SK-N-SH (cell line): ENCODE measurements around the gene VCPKMT.

ENCODE experiments used
- EZH2phosphoT487 ChIP-seq: fragments of 200-600 bp; sonication (generic); IDR thresholded peaks from 2 replicates; pipeline ENCODE4 v1.6.1; 2017; ENCODE audit warnings: low read depth, mixed run types, mild to moderate bottlenecking, antibody characterized with exemption, moderate library complexity, borderline replicate concordance
- MXI1 ChIP-seq: IDR thresholded peaks from 2 replicates; pipeline ENCODE4 v1.6.1; 2012; ENCODE audit warnings: mild to moderate bottlenecking, low read depth, low read length, improper control_type of control experiment
- RAD21 ChIP-seq: IDR thresholded peaks from 2 replicates; pipeline ENCODE4 v1.6.1; 2012; ENCODE audit warnings: mild to moderate bottlenecking, low read length
- TF ChIP-seq, protein P1 (sequence below): fragments of 200-600 bp; sonication (generic); IDR thresholded peaks from 2 replicates; pipeline ENCODE4 v1.6.1; 2017; ENCODE audit warnings: antibody characterized with exemption, mild to moderate bottlenecking, moderate library complexity

DNA sequence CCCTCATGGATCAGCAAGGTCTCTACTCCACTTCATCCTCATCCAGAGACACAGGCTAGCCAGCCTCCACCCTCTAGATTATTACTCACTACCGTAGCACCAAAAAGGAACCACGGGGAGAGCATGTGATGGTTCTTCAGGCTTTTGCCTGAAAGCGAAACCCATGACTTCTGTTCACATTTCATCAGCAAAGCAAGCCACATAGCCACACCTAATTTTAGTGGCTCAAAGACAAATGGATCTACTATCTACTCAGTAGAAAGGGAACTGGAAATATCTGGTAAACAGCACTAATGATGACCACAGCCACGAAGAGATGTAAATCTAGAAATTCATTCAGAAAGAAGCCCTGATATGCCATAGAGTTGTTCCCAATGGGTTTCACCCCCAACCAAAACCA, 51.4 kb downstream of the VCPKMT start:
- TF ChIP-seq, protein P1, sequence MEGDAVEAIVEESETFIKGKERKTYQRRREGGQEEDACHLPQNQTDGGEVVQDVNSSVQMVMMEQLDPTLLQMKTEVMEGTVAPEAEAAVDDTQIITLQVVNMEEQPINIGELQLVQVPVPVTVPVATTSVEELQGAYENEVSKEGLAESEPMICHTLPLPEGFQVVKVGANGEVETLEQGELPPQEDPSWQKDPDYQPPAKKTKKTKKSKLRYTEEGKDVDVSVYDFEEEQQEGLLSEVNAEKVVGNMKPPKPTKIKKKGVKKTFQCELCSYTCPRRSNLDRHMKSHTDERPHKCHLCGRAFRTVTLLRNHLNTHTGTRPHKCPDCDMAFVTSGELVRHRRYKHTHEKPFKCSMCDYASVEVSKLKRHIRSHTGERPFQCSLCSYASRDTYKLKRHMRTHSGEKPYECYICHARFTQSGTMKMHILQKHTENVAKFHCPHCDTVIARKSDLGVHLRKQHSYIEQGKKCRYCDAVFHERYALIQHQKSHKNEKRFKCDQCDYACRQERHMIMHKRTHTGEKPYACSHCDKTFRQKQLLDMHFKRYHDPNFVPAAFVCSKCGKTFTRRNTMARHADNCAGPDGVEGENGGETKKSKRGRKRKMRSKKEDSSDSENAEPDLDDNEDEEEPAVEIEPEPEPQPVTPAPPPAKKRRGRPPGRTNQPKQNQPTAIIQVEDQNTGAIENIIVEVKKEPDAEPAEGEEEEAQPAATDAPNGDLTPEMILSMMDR, result no peak
- no peak for TF ChIP-seq MXI1
- no peak for TF ChIP-seq EZH2phosphoT487
- no peak for TF ChIP-seq RAD21
